Measurements from ENCODE around the gene HDAC4.

DNA sequence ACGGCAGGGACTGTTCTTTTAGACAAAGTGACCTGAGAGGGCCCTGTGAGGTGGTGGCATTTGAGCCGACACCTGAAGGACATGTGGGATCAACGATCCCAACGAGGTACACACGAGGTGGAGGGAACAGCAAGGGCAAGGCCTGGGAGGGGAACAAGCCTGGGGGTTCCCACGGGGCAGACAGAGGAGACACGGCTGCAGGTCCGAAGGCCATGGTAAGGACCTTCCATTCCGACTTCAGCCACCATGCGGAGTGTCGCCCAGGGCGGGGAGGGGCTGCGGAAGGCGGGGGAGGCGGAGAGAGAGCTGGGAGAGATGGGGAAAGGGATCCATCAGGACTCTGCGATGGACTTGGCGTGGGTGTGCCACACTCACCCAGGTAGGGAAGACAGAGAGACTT lies 151.8 kb downstream of the HDAC4 start:
- TF ChIP-seq CTCF (optimal IDR thresholded peaks at IDR 0.05 in 1 of 3, IDR thresholded peaks at IDR 0.05 in 1 of 3, conservative IDR thresholded peaks at IDR 0.05 in 1 of 3; ENCODE audit: extremely low read depth in 1 of 3, insufficient read depth in 2 of 3, low read length in 3 of 3) (no peak), EZH2 (IDR thresholded peaks at IDR 0.05; ENCODE audit: low read length) (no peak)
